ENCODE measurements around the gene LHX3. TPM values are rescaled to one million over a fixed set of nuclear protein-coding genes. Genes with fewer than 3 reads are reported as not detected.

LHX3 gene
- polyA plus RNA-seq, 2 of the 4 experiments (the other 2 are of a cell fraction) = 0.03 TPM; not detected in 1

- peaks cover 15% of the 10 kb centered on the region for H3K4me1 ChIP-seq
- ATAC-seq (no peak), DNase-seq (ENCODE audit: low read depth in 1 of 2, low spot score in 1 of 2) (no peak), FAIRE-seq (no peak)
- ChIA-PET POLR2A (no interaction called here), CTCF (no interaction called here)
- 94% methylated on average over 20 of the region's 20 CpGs for WGBS (ENCODE audit: missing lambda C conversion rate)
- no peak for TF ChIP-seq HES2 (IDR thresholded peaks at IDR 0.05)
- no peak for TF ChIP-seq FOSB (CRISPR knock-in tag; IDR thresholded peaks at IDR 0.05)
- no peak for TF ChIP-seq FOSL2 (IDR thresholded peaks at IDR 0.05)
- TF ChIP-seq FOSL2 (CRISPR knock-in tag; IDR thresholded peaks at IDR 0.05) = no peak
- TF ChIP-seq MAX (IDR thresholded peaks at IDR 0.05) = no peak
- no peak for TF ChIP-seq NPAS2 (CRISPR knock-in tag; IDR thresholded peaks at IDR 0.05; ENCODE audit: borderline replicate concordance)
- TF ChIP-seq, protein P1, sequence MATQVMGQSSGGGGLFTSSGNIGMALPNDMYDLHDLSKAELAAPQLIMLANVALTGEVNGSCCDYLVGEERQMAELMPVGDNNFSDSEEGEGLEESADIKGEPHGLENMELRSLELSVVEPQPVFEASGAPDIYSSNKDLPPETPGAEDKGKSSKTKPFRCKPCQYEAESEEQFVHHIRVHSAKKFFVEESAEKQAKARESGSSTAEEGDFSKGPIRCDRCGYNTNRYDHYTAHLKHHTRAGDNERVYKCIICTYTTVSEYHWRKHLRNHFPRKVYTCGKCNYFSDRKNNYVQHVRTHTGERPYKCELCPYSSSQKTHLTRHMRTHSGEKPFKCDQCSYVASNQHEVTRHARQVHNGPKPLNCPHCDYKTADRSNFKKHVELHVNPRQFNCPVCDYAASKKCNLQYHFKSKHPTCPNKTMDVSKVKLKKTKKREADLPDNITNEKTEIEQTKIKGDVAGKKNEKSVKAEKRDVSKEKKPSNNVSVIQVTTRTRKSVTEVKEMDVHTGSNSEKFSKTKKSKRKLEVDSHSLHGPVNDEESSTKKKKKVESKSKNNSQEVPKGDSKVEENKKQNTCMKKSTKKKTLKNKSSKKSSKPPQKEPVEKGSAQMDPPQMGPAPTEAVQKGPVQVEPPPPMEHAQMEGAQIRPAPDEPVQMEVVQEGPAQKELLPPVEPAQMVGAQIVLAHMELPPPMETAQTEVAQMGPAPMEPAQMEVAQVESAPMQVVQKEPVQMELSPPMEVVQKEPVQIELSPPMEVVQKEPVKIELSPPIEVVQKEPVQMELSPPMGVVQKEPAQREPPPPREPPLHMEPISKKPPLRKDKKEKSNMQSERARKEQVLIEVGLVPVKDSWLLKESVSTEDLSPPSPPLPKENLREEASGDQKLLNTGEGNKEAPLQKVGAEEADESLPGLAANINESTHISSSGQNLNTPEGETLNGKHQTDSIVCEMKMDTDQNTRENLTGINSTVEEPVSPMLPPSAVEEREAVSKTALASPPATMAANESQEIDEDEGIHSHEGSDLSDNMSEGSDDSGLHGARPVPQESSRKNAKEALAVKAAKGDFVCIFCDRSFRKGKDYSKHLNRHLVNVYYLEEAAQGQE (IDR thresholded peaks at IDR 0.05) = no peak
- no peak for TF ChIP-seq ESRRA (IDR thresholded peaks at IDR 0.05; ENCODE audit: borderline replicate concordance, low read length)
- TF ChIP-seq HMGXB4 (CRISPR knock-in tag; IDR thresholded peaks at IDR 0.05; ENCODE audit: borderline replicate concordance) = no peak
- TF ChIP-seq KDM5A (IDR thresholded peaks at IDR 0.05) = no peak
- TF ChIP-seq CBX8 (IDR thresholded peaks at IDR 0.05) = no peak
- no peak for TF ChIP-seq TFCP2L1 (CRISPR knock-in tag; IDR thresholded peaks at IDR 0.05)
- no peak for TF ChIP-seq HEYL (CRISPR knock-in tag; IDR thresholded peaks at IDR 0.05)
- no peak for TF ChIP-seq HOXB5 (CRISPR knock-in tag; IDR thresholded peaks at IDR 0.05)
- no peak for TF ChIP-seq USF2 (IDR thresholded peaks at IDR 0.05)
- H3K27ac ChIP-seq = no peak overlapping the region
- no peaks in the 10 kb centered on the region for H3K9me3 ChIP-seq
- H3K4me3 ChIP-seq = no peak overlapping the region
- no peak overlapping the region for H3K4me2 ChIP-seq
Observed at GRCh38 chr9:136240941-136241340, 36.0 kb upstream of the LHX3 start.

- peaks cover 15% of the 10 kb centered on the region for H3K4me1 ChIP-seq
- no peak overlapping the region for H3K4me2 ChIP-seq
- no peak overlapping the region for H3K4me3 ChIP-seq
- TF ChIP-seq HOXA7 (CRISPR knock-in tag; IDR thresholded peaks at IDR 0.05) (no peak), GATA3 (IDR thresholded peaks at IDR 0.05; ENCODE audit: borderline replicate concordance) (no peak), FOXS1 (CRISPR knock-in tag; IDR thresholded peaks at IDR 0.05) (no peak), MAZ (IDR thresholded peaks at IDR 0.05; ENCODE audit: borderline replicate concordance, low read depth, low read length) (no peak), ZFP36 (IDR thresholded peaks at IDR 0.05; ENCODE audit: borderline replicate concordance, partially characterized antibody) (no peak), KDM5A (IDR thresholded peaks at IDR 0.05) (no peak), FOSL2 (IDR thresholded peaks at IDR 0.05) (no peak), FOSL2 (CRISPR knock-in tag; IDR thresholded peaks at IDR 0.05) (no peak), HOXB5 (CRISPR knock-in tag; IDR thresholded peaks at IDR 0.05) (no peak)
- TF ChIP-seq, protein P2, sequence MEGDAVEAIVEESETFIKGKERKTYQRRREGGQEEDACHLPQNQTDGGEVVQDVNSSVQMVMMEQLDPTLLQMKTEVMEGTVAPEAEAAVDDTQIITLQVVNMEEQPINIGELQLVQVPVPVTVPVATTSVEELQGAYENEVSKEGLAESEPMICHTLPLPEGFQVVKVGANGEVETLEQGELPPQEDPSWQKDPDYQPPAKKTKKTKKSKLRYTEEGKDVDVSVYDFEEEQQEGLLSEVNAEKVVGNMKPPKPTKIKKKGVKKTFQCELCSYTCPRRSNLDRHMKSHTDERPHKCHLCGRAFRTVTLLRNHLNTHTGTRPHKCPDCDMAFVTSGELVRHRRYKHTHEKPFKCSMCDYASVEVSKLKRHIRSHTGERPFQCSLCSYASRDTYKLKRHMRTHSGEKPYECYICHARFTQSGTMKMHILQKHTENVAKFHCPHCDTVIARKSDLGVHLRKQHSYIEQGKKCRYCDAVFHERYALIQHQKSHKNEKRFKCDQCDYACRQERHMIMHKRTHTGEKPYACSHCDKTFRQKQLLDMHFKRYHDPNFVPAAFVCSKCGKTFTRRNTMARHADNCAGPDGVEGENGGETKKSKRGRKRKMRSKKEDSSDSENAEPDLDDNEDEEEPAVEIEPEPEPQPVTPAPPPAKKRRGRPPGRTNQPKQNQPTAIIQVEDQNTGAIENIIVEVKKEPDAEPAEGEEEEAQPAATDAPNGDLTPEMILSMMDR (IDR thresholded peaks at IDR 0.05) = no peak
- H3K9me3 ChIP-seq = no peaks in the 10 kb centered on the region
- POLR2A ChIA-PET = no interaction called here
- CTCF ChIA-PET = interaction anchor here (0.6 to 1.6 kb wide), 4 partner anchors 8 to 44 kb away, joined by 3 to 5 read pairs (median 4); no protein-coding TSS in a partner anchor
- DNase-seq (ENCODE audit: low read depth in 1 of 2, low spot score in 1 of 2) (no peak), ATAC-seq (no peak), FAIRE-seq (no peak)
- no peak overlapping the region for H3K27ac ChIP-seq
- 88% methylated on average over 2 of the region's 2 CpGs for WGBS (ENCODE audit: missing lambda C conversion rate)
Observed at GRCh38 chr9:136239983-136240330, 35.0 kb upstream of the LHX3 start.
